Transverse colon (tissue), 3 donors: Measurements from ENCODE around the gene EHBP1L1.

ENCODE experiments used
- EP300 ChIP-seq: sonication (generic); formaldehyde crosslinking; IDR thresholded peaks from one replicate; pipeline ENCODE4 v1.6.1; 2017; ENCODE audit warnings: antibody characterized with exemption, low read depth
- TF ChIP-seq, protein P1 (sequence below), 5 experiments: fragments of 200-600 bp in 3 of 5; fragments of 450-650 bp in 2 of 5; sonication (generic) in 3 of 5; IDR thresholded peaks; 1 replicate in 2 of 5; 2 replicates in 3 of 5; pipeline ENCODE4 v1.5.1; 2016 to 2017; ENCODE audit warnings: antibody characterized with exemption in 5 of 5, inconsistent platforms in 3 of 5, mild to moderate bottlenecking in 2 of 5, moderate library complexity in 1 of 5

DNA sequence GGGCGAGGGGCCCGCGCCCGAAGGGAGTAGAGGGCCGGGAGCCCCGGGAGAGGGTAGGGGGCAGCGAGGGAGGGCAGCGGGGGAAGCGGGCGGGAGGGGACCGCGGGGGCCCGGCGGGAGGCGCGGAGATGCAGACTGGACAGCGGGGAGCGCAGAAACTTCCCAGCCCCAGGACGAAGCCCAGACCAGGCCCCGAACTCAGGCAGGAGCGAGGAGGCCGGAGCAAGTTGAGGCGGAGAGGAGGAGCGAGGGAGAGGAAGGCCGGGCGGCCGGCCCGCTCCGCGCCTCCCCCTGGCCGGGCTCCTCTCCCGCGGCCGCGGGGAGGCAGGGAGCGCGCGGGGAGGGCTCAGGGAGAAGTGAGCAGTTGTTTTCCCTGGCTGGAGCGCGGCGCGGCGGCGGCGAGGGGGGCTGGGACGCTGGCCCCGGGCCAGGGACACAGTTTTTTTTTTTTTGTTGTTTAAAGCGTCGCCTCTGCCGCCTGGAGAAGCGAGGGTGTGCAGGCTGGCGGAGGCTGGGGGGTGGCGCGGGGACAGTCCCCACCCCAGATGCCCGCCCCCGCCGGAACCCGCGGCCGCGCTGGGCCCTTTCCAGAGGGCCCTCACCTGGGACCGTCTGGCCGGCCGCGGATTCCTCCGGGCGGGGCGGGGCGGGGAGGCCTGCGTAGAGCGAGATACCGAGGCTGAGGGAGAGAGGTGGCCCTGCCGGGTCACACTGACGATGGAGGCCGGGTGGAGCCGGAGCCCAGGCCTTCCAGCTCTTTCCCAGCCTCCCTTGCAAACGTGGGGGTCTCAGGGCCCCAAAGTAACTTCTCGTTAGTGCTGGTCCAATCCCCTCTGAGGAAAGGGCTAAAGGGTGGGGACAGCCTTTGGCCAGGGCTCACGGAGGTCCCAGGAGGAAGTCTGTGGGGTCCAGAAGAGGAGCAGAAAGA is 17.6 kb upstream of the EHBP1L1 start, which contains the start of gene LTBP3:
- TF ChIP-seq, protein P1, sequence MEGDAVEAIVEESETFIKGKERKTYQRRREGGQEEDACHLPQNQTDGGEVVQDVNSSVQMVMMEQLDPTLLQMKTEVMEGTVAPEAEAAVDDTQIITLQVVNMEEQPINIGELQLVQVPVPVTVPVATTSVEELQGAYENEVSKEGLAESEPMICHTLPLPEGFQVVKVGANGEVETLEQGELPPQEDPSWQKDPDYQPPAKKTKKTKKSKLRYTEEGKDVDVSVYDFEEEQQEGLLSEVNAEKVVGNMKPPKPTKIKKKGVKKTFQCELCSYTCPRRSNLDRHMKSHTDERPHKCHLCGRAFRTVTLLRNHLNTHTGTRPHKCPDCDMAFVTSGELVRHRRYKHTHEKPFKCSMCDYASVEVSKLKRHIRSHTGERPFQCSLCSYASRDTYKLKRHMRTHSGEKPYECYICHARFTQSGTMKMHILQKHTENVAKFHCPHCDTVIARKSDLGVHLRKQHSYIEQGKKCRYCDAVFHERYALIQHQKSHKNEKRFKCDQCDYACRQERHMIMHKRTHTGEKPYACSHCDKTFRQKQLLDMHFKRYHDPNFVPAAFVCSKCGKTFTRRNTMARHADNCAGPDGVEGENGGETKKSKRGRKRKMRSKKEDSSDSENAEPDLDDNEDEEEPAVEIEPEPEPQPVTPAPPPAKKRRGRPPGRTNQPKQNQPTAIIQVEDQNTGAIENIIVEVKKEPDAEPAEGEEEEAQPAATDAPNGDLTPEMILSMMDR (IDR thresholded peaks at IDR 0.05) = no peak
- no peak for TF ChIP-seq EP300
